CD1c-positive myeloid dendritic cell (primary cell): Measurements from ENCODE around the gene FOXS1.

Source experiments
- DNase-seq: peaks from one replicate; pipeline ENCODE4 v3.0.0-alpha.2; 2016; ENCODE audit errors: extremely low spot score

Gene FOXS1

GRCh38 chr20:31861135-31861384 is 15.7 kb upstream of the FOXS1 start:
- DNase-seq: no peak

GRCh38 chr20:31860390-31861134 is 15.2 kb upstream of the FOXS1 start:
- DNase-seq: no peak

- no peak for DNase-seq
Observed at GRCh38 chr20:31859998-31860380, 14.6 kb upstream of the FOXS1 start.

- DNase-seq: no peak
Observed at GRCh38 chr20:31859266-31859997, 14.0 kb upstream of the FOXS1 start.

GRCh38 chr20:31858760-31859083 is 13.3 kb upstream of the FOXS1 start:
- DNase-seq: no peak

- DNase-seq: no peak
Observed at GRCh38 chr20:31857861-31858759, 12.7 kb upstream of the FOXS1 start.

- DNase-seq: no peak
Observed at GRCh38 chr20:31856516-31856915, 11.1 kb upstream of the FOXS1 start.

GRCh38 chr20:31853481-31853880 is 8.1 kb upstream of the FOXS1 start:
- DNase-seq: no peak

GRCh38 chr20:31851240-31851955 is 6.0 kb upstream of the FOXS1 start:
- no peak for DNase-seq

- DNase-seq: no peak
Observed at GRCh38 chr20:31849306-31849930, 4.0 kb upstream of the FOXS1 start.

GRCh38 chr20:31848088-31848999 is 2.9 kb upstream of the FOXS1 start:
- no peak for DNase-seq

GRCh38 chr20:31846793-31847138 is 1.4 kb upstream of the FOXS1 start:
- DNase-seq: no peak

GRCh38 chr20:31844737-31845299 is 586 bp downstream of the FOXS1 start:
- no peak for DNase-seq

GRCh38 chr20:31843881-31844280 is 1.5 kb downstream of the FOXS1 start:
- no peak for DNase-seq

GRCh38 chr20:31843288-31843687 is 2.1 kb downstream of the FOXS1 start:
- no peak for DNase-seq

GRCh38 chr20:31842471-31843157 is 2.8 kb downstream of the FOXS1 start:
- no peak for DNase-seq

- no peak for DNase-seq
Observed at GRCh38 chr20:31841928-31842327, 3.5 kb downstream of the FOXS1 start.

- no peak for DNase-seq
Observed at GRCh38 chr20:31840906-31841816, 4.2 kb downstream of the FOXS1 start.
